ENCODE data around the gene CBX4.

CBX4 gene

DNA sequence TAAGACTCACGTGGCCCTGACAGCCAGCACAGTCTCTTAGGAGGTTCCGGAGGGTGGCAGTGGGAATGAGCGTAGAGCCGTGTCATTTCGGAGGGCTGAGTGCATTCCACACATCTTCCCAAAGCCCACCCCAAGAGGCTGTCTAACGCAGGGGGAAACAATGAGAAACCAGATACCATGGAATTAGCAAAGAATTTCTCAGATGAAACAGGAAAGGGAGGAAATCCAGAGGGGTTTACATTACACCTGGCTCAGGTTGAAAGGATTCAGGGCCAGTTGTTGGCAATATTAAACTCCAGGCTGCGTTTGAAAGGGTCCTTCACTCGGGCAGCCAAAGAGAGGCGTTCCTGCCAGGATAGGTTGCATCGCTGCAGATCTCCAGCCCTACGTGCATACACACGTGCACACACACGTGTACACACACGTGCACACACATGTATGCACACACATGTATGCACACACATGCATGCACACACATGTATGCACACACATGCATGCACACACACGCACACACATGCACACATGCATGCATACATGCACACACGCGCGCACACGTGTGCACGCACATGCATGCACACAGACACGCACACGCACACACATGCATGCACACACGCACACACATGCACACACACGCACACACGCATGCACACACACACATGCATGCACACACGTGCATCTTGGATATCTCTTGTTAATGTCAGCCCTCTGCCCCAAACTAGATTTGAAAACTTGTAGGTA is 12.2 kb downstream of the CBX4 start:
- no peak for DNase-seq

DNA sequence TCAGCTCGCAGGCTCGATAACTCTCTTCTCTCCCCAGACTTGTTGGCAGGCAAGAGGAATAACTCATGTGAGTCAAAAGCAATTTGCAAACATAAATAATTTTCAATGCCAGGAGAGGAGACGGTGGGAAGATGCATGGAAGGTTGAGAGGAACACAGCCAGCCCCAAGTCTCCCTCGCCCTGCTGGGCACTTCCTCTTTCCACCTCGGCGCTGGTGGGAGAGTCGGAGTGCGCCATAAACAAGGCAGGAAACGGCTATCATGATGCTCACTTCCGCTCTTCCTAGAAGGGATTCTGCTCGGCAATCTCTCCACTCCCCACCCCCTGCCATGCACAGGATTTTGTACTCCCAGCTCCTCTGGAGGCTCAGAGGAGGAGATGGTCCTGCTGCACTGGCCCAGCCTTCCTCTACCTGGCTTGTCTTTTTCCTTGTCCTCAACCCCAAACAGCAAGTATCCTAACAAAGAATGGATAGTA is 13.0 kb downstream of the CBX4 start:
- no peak for DNase-seq

DNA sequence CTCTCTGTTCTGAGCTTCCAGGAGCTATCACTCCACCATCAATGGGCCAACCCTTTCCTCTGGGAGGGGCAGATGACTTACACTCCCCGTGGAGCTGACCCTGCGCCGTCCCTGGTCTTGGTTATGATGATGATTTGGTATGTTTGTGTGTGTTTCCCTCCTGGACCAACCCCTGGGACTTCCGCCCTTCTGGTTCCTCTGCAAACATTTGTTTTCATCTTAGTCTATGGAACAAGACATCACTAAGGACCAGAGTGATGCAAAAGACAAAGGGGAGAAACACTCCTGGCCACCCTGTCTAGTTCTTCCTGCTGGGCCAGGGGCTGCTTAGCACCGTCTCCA is 13.7 kb downstream of the CBX4 start:
- no peak for DNase-seq

DNA sequence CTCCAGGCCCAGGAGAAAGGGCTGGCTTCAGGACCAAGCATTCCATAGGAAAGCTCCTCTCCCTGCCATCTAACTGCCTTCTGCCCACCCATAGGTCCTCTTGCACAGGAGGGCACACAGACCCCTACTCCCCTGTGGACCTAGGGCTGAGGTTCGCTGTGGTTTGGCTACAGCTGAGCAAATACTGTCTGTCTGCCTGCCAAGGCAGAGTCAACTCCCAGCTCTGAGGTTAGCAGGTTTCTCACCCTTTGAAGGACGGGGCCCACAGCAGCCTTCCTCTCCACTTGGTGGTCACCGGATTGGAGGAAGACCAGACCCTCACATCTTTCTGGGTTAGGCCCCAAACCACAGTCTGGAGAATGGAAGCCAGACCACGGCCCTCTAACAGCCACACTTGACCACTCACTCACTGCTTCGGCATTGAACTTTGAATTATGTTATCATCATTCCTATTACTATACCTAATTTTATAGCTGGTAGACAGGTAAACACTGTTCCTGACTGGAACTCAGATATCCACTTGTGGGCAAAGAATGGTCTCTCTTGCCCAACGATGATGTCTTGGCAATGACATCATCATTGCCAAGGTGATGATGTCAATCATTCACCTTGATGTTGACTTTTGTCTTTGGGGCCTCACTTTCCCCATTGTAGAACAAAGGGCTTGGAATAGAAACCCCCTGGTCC is 14.2 kb downstream of the CBX4 start:
- no peak for DNase-seq

GRCh38 chr17:79824234-79824633 is 15.0 kb downstream of the CBX4 start:
- no peak for DNase-seq

- DNase-seq: no peak
These were observed 16.6 kb downstream of the CBX4 start for GRCh38 chr17:79822583-79823124.

DNA sequence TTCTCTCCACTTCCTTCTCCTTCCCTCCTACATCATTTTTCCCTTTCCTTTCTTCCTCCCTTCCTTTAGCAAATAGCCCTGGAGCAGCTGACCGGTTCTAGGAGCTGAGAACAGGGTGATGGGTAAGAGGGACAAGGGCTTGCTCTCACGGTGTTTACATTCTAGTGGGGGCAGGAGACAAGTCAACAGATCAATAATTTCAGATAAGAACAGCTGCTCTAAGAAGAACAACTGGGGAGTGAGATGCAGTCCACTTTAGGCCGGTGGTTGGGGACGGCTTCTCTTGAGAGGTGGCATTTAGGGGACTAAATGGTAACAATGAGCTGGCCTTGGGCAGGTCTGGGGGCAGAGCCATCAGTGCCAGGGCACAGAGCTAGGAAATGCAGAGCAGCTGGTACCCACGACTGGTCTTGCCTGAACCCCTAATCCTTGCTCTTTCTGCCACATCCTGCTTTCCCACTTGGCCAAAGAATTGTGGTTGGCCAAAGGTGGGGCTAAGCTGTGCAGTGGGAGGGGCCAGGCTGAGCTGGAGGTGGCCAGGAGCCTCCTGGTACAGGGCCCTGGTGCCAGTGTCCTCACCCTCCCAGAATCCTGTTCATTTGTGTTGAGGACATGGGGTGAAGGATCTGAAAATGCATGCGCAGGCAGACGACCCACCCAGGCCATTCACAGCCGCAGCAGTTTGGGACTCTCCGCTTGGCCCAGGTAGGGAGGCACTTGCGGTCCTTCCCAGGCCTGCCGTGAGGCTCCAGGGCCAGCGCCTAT is 17.7 kb downstream of the CBX4 start:
- DNase-seq: no peak

DNA sequence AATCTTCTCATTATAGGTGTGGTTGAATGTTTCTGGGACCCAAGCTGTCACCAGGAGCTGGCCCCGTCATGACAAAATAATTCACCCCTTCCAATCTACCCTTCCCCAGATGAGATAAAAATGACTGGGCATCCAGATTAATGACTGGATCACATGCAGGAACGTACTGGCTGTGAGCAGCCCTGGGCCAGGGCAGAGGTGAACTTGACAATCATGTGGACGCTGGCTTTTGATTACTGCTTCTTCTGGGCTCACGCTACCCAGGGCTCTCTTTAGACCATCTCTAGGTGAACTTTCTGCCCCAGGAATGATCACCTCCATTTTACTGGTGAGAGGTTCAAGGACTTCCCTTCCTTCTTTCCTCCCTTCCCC is 18.3 kb downstream of the CBX4 start:
- DNase-seq: no peak

DNA sequence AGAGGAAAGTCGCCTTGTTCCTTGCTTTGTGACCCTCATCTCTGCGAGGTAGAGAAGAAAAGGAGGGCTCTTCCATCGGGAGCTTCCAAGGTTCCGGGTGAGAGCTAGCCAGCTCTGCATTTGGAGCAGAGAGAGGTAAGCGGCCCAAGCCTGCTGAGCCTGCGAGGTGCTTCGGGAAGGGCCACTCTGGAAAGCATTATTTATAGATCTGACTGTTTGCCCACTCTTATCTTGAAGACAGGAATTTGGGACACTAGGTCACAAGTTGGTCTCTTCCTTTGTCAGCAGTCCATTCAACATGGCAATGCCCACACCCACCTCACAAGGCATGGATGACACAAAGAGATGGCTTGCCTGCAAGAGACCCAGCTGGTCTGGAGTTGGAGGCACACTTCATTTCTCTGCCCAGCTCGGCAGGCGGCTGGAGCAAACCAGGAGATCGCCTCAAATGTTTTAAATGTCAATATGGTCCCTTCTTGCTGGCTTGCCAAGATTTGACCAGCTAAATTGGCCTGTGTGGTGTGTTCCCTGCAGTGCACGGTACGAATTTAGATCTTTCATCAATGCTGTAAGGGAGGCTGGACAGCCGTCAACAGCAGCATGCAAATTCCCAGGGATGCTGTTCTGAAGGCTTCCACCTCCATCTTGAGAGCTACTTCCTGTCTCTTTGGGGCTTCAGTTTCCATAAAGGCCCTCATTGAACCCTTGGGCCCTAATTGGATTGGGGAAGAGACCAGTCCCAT is 19.5 kb downstream of the CBX4 start:
- no peak for DNase-seq

DNA sequence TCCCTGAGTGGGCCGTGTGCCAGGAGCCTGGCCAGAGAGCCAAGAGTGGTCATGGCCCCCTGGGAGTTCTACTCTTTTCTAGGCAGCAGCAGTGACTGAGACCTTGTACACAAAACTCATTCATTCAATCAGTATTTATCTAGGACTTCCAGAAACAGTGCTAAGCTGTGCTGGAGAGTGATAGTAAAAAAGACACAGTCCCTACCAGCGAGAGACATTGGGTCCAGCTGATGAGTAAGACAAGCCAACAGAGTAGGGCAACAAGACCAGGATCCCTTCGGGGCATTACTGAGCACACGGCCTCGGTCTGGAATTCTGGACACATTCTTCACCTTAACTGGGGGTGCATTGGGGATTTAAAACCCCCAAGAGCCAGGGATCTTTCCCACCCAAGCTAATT is 20.2 kb downstream of the CBX4 start:
- no peak for DNase-seq

- no peak for DNase-seq
These were observed 21.0 kb downstream of the CBX4 start for GRCh38 chr17:79818026-79818758.

- DNase-seq: no peak
These were observed 23.3 kb downstream of the CBX4 start for GRCh38 chr17:79815836-79816461.

DNA sequence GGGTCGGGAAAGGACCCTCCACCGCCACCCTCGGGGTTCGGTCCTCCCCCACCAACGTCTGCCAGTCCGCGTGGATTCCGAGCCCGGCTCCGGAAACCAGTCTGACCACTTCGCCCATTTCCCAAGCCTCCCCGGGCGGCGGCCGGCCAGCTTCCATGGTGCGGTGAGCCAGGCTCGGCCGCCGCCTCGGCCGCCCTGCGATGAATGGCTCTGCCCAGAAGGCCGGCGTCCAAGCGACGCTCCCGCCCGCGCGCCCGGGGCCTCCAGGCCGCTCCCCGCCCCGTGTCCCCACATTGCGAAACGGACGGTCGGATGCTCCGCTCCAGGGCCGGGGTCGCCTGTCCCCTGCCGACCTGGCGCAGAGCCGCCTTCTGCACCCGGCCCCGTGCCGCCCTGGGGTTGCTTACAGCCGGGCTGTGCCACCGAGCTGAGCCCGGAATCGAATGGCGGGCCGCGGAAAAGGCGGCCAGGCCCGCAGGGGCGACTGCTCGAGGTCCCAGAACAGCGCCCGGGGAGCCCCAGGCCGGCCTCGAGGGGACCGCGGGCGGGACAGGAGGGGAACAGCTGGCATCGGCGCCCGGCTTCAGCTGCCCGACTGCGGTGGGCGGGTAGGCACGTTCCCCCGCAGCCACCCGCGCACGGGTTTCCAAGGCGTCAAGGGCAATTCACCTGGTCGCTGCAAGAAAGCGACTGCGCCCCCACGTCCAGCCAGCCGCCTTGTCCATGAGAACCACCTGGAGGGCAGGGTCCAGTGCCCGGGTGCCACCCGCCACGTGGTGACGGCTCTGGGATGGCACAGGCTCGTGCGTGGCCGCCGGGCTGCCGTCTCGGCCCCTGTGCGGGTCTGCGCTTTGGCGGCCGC is 24.0 kb downstream of the CBX4 start:
- DNase-seq: no peak

- no peak for DNase-seq
These were observed 24.9 kb downstream of the CBX4 start for GRCh38 chr17:79814127-79814973.

- DNase-seq: no peak
These were observed 25.7 kb downstream of the CBX4 start for GRCh38 chr17:79813297-79814126.

GRCh38 chr17:79812353-79813258 is 26.6 kb downstream of the CBX4 start:
- DNase-seq: no peak

- DNase-seq: no peak
These were observed 27.3 kb downstream of the CBX4 start for GRCh38 chr17:79811868-79812352.

All from activated CD4-positive, alpha-beta T cell treated with anti-CD3 and anti-CD28 coated beads for 1 hour (primary cell).